Left ventricle myocardium inferior (tissue), 1 donor: ENCODE data around the gene ALX4. TPM values are rescaled to one million over a fixed set of nuclear protein-coding genes. Genes with fewer than 3 reads are reported as not detected.

Experiments used
- DNase-seq: peaks from one replicate; pipeline ENCODE4 v3.0.0-alpha.2; 2020
- H3K27ac ChIP-seq: fragments of 200-600 bp; replicated peaks from 2 replicates; pipeline ENCODE4 v1.8.0; 2021
- H3K27me3 ChIP-seq: fragments of 200-600 bp; 2 replicates; pipeline ENCODE4 v1.8.0; 2021; ENCODE audit warnings: low read depth
- H3K36me3 ChIP-seq: fragments of 200-600 bp; 2 replicates; pipeline ENCODE4 v1.8.0; 2021
- H3K4me1 ChIP-seq: fragments of 200-600 bp; 2 replicates; pipeline ENCODE4 v1.8.0; 2021
- H3K4me3 ChIP-seq: fragments of 200-600 bp; 2 replicates; pipeline ENCODE4 v1.8.0; 2021; ENCODE audit warnings: mild to moderate bottlenecking, moderate library complexity
- H3K9me3 ChIP-seq: fragments of 200-600 bp; replicated peaks from 2 replicates; pipeline ENCODE4 v1.8.0; 2021
- intact Hi-C: fragments of 100-400 bp; cut with micrococcal nuclease; formaldehyde crosslinking; loops from one replicate; pipeline ENCODE4 v1.11.0; 2022
- total RNA-seq: library from RNA; stranded (reverse); fragmentation: NEBNext Ultra II Directional; extraction: Animal tissue kit (Norgen Biotek cat#: 25700); gene quantifications from one replicate; pipeline ENCODE4 v1.2.1, GENCODE V29; 2021
- TF ChIP-seq, protein P1 (sequence below): fragments of 200-600 bp; IDR thresholded peaks from 2 replicates; pipeline ENCODE4 v1.8.0; 2021; ENCODE audit warnings: antibody characterized with exemption, mild to moderate bottlenecking, borderline replicate concordance
- donor health status: DM: no; HTN: yes; CAD: no; lungs with severe emphysema.

The ALX4 gene
- total RNA-seq, 1 donor from 2014 or later: not detected

DNA sequence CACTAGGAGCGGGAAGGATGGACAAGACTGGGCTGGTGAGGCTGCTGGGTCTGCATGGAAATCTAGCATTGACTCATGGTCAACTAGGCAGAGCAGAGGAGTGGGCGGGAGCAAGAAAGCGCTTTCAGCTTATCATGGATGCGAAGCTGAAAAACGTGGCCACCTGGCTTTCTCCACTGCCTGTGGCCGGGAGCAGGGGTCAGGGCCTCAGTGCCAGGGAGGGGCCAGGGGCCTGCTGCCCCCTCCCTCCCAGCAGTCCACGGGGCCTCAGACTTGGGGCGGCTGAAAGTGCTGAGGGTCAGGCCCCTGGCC, 45.5 kb downstream of the ALX4 start:
- DNase-seq: no peak
- Histone ChIP-seq H3K27ac (no peak overlapping the region), H3K4me3 (no peak overlapping the region), H3K9me3 (no peaks in the 10 kb centered on the region), H3K36me3 (no peaks in the 10 kb centered on the region), H3K27me3 (peaks cover 4% of the 10 kb centered on the region), H3K4me1 (no peaks in the 10 kb centered on the region)
- TF ChIP-seq, protein P1, sequence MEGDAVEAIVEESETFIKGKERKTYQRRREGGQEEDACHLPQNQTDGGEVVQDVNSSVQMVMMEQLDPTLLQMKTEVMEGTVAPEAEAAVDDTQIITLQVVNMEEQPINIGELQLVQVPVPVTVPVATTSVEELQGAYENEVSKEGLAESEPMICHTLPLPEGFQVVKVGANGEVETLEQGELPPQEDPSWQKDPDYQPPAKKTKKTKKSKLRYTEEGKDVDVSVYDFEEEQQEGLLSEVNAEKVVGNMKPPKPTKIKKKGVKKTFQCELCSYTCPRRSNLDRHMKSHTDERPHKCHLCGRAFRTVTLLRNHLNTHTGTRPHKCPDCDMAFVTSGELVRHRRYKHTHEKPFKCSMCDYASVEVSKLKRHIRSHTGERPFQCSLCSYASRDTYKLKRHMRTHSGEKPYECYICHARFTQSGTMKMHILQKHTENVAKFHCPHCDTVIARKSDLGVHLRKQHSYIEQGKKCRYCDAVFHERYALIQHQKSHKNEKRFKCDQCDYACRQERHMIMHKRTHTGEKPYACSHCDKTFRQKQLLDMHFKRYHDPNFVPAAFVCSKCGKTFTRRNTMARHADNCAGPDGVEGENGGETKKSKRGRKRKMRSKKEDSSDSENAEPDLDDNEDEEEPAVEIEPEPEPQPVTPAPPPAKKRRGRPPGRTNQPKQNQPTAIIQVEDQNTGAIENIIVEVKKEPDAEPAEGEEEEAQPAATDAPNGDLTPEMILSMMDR: no peak
- intact Hi-C loops: no loop called here

DNA sequence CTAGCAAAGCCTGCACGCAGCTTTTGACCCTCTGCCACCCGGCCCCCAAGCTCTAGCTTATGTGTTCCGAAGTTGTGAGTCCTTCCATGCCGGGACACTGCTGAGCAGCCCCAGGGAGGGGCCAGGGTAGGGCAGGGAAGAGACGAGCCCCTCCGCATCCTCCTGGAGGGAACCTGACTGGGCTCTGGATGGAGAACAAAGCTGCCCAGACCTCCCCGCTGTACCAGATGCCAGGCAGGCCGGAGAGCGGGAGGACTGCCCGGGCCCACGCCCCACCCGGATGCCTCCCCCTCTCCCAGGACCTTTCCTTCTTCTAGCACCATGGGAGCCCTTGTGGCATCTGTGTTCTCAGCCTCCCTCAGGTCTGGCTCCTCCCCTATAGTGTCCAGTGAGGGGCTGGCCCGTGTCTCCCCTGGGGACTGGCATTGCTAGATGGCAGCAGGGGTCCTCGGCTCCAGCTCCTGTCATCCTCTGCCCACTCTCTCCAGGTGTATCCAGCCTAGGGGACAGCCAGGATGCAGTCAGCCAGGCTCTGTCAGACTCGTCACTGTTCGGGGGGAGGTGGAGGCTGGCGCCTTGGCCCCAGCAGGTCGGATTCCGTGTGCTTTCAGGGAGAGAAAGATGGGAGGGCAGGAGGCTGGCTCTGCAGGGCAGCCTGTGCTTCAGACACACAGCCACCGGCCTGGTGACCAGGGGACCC, 46.1 kb downstream of the ALX4 start:
- TF ChIP-seq, protein P1: no peak
- Histone ChIP-seq H3K4me1 (no peaks in the 10 kb centered on the region), H3K4me3 (no peak overlapping the region), H3K27ac (no peak overlapping the region), H3K9me3 (no peaks in the 10 kb centered on the region), H3K27me3 (peaks cover 4% of the 10 kb centered on the region), H3K36me3 (no peaks in the 10 kb centered on the region)
- DNase-seq: no peak
- intact Hi-C loops: no loop called here

DNA sequence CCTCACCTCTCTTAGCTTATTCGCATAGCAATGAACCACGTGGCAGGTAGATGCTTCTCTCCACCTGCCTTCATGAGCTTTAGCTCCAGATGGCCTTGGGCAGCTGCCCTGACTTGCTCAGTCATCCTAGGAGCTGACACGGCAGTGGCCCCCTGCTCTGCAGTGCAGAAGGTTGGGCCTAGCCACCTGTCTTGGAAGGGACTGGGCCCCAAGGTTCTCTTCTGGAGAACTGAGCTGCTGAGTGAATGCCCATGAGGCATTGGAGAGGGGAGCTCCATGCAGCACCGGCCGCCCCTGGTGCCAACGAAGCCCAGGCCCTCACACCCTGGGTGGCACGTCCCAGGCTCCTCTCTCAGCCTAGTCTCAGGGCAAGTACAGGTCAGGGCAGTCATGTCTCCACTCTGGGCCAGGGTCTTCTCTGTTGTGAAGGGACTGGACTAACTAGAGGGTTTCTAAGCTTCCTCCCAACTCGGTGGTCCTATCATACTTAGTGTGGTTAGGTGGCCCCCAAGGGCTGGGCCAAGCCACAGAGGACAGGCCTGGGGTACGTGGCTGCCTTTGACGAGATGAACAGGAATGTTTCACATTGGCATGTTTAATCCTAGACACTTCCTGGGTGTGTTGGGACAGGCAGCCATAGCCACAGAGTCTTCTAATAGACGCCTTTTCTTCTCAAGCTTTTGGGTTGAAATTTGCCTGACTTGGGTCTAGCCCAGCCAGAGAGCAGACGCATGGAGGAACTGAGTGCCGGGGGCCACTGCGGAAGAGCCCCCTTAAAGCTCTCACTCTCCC, 47.9 kb downstream of the ALX4 start:
- Histone ChIP-seq H3K36me3 (no peaks in the 10 kb centered on the region), H3K27me3 (peaks cover 4% of the 10 kb centered on the region), H3K9me3 (no peaks in the 10 kb centered on the region), H3K27ac (no peak overlapping the region), H3K4me3 (no peak overlapping the region), H3K4me1 (peaks cover 5% of the 10 kb centered on the region)
- no peak for DNase-seq
- TF ChIP-seq, protein P1: no peak
- intact Hi-C loops: no loop called here

DNA sequence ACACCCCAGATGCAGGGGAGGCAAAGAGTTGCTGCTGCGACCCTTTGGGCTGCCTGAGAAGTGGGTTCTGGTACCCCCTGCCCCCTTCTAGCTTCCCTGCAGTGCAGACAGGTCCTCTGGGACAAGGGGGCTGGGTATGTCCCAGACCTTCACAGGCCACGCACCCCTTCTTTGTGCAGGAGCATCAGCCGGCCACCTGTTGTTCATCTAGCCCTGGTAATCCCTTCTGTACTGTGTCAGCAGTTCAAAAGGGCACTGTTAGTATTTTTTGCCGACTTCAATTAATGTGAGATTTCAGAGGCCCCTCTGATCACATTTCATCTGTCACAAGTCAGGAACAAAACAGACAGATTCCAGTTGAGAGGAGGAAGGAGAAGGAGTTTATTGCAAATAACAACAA, 49.9 kb downstream of the ALX4 start:
- TF ChIP-seq, protein P1: no peak
- no peak for DNase-seq
- H3K27me3 ChIP-seq: peaks cover 4% of the 10 kb centered on the region
- intact Hi-C loops: no loop called here
- H3K4me1 ChIP-seq: peaks cover 13% of the 10 kb centered on the region
- H3K4me3 ChIP-seq: no peak overlapping the region
- H3K9me3 ChIP-seq: no peaks in the 10 kb centered on the region
- H3K36me3 ChIP-seq: no peaks in the 10 kb centered on the region
- no peak overlapping the region for H3K27ac ChIP-seq

DNA sequence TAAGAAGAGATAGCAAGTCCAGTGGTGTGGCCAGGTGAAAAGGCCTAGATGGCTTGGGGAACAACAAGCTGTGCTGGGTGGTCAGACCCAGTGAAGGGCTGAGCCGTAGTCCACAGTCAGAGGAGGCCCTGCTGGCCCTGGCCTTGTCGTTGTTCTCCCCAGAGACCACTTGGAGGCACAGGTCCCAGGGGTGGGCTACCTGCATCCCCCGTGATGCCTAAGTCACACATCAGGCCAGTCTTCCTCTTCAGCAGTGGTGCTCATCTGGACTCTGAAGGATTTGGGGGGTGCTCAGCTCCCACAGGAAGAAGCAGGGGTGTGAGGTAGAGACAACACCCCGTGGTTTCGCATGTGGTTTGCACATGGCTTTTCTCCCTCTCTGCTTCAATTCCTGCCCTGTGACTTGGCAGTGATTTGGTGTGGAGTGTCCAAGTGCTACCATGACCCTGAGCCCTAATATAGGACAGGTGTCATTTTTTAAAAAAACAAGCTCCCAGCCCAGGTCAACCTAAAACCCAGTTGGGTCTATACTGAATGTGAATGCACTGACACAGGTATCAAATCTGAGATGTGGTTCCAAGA, 51.0 kb downstream of the ALX4 start:
- intact Hi-C loops: loop anchor here (10.0 kb wide), 1 partner anchor 64 kb away; no protein-coding TSS in a partner anchor
- TF ChIP-seq, protein P1: no peak
- no peak for DNase-seq
- no peaks in the 10 kb centered on the region for H3K27me3 ChIP-seq
- H3K9me3 ChIP-seq: peaks cover 1% of the 10 kb centered on the region
- H3K36me3 ChIP-seq: no peaks in the 10 kb centered on the region
- H3K4me1 ChIP-seq: peaks cover 13% of the 10 kb centered on the region
- no peak overlapping the region for H3K4me3 ChIP-seq
- H3K27ac ChIP-seq: no peak overlapping the region
